ENCODE results near the gene MOV10. TPM values are rescaled to one million over a fixed set of nuclear protein-coding genes. Genes with fewer than 3 reads are reported as not detected.
A peak's percentile ranks its signal among the peaks of the same experiment; 100 is the strongest.

Gene MOV10
- total and polyA plus RNA-seq, 5 donors from 2014 or later, result 26.1 to 94.2 (median 29.8) TPM

DNA sequence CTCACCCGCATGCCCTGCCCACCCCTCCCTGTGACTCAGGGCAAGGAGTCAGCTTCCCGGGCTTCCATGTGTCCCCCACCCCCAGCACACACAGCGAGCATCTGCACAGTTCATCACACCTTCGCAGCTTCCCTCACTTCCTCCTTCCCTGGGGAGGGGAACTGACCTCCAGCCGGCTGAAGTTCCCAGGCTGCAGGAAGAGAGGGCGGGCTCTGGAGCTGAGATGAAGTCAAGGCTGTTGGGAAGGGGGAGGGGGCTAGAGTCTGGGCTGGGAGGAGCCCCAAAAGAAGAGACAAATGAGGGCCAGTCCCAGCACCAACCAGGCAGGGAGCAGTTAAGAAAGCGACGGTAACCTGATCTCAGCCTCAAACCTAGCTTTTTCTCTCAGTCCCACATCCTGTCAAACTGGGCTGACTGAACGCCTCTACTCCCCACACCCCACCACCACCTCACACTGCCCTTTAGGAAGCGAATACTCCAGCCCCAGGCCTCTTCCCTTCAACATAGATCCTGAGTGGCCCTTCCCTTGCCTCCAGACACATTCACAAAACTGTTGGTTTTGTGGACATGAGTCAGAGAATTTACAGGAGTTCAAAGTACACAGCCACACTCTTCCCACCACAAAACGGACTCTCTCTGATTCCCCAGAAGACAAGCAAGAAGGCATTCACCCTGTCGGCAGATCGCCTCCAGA, 30.6 kb downstream of the MOV10 start:
- ATAC-seq (ENCODE audit: low read depth in 2 of 2) (peak; percentile 63 to 66), DNase-seq (peak; percentile 34 to 81 (median 48))
- H3K36me3 Mint-ChIP-seq, result no peaks in the 10 kb centered on the region
- peaks cover 12 to 55% (median 35%) of the 10 kb centered on the region in 4 donors for H3K4me1 Mint-ChIP-seq
- Histone ChIP-seq H3K4me1 (ENCODE audit: control insufficient read depth, insufficient read depth, low read length, poor library complexity, severe bottlenecking) (peaks cover 48% of the 10 kb centered on the region), H3K27me3 (ENCODE audit: control insufficient read depth, insufficient read depth, low read length) (no peaks in the 10 kb centered on the region), H3K27ac (ENCODE audit: insufficient read depth, low read length, poor library complexity, severe bottlenecking) (peak overlapping the region; percentile 39), H3K4me3 (ENCODE audit: low read depth, low read length) (peak overlapping the region; percentile 61), H3K9me3 (ENCODE audit: control insufficient read depth in 2 of 2, low read length in 2 of 2) (no peaks in the 10 kb centered on the region), H3K36me3 (ENCODE audit: control insufficient read depth, insufficient read depth, low read length) (peaks cover 8% of the 10 kb centered on the region)
- peak overlapping the region; percentile 75 to 90 (median 87) for H3K27ac Mint-ChIP-seq
- peaks cover 14% of the 10 kb centered on the region for H3K27me3 Mint-ChIP-seq
- H3K9me3 Mint-ChIP-seq, result peaks cover 0 to 2% (median 0%) of the 10 kb centered on the region in 7 donors
- peak overlapping the region; percentile 74 to 91 (median 82) for H3K4me3 Mint-ChIP-seq

DNA sequence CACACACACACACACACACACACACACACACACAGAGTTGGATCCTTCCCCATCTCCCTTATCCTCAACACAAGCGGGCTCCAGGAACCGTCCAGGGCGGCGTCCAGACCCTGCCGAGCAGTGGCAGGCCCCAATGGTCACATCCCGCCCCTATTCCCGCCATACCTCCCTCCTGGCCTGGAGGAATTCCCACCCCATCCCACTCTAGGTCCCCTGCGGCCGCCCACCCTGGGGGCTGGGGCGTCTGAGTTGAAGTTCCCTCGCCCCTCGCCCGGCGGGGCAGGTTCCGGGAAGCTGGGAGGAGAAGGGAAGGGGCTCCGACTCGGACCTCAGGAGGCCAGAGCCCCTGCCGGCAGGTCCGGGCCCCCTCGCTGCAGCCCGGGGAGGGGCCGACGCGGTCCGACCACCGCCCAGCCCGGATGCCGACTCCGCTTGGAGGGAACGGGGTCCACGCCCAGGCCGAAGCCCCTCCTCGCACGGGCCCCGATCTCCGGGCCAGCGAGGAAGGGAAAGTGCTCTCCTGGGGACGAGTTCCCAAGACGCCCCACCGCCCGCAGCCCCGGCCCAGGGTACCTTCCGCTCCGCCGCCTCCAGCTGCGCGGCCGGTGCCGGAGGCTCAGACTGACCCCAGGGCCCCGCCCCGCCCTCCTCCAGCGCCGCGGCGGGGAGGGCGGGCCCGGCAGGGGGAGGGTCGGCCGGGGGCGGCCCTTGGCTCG, 32.2 kb downstream of the MOV10 start, which contains the start of gene RHOC:
RHOC (minus strand) TSS at position 623 of the 716 bp plus-strand sequence. CDS start 3,328 bp downstream, outside the sequence.
- Mint-ChIP-seq H3K36me3 (no peaks in the 10 kb centered on the region), H3K4me1 (peaks cover 11 to 39% (median 26%) of the 10 kb centered on the region in 4 donors), H3K27ac (peak within 1 kb of the TSS in 2 of 3 donors; percentile 43 to 75), H3K27me3 (peaks cover 14% of the 10 kb centered on the region), H3K4me3 (peak within 1 kb of the TSS; percentile 82 to 94 (median 89)), H3K9me3 (peaks cover 0 to 2% (median 0%) of the 10 kb centered on the region in 7 donors)
- no peak within 1 kb of the TSS for H3K27ac ChIP-seq (ENCODE audit: insufficient read depth, low read length, poor library complexity, severe bottlenecking)
- no peaks in the 10 kb centered on the region for H3K9me3 ChIP-seq (ENCODE audit: control insufficient read depth in 2 of 2, low read length in 2 of 2)
- H3K4me1 ChIP-seq (ENCODE audit: control insufficient read depth, insufficient read depth, low read length, poor library complexity, severe bottlenecking), result peaks cover 33% of the 10 kb centered on the region
- H3K27me3 ChIP-seq (ENCODE audit: control insufficient read depth, insufficient read depth, low read length), result no peaks in the 10 kb centered on the region
- H3K4me3 ChIP-seq (ENCODE audit: low read depth, low read length), result peak within 1 kb of the TSS; percentile 7
- no peaks in the 10 kb centered on the region for H3K36me3 ChIP-seq (ENCODE audit: control insufficient read depth, insufficient read depth, low read length)
- peak; percentile 30 to 36 for ATAC-seq (ENCODE audit: low read depth in 2 of 2)
- DNase-seq, result peak in 2 of 3 donors; percentile 29 to 50

DNA sequence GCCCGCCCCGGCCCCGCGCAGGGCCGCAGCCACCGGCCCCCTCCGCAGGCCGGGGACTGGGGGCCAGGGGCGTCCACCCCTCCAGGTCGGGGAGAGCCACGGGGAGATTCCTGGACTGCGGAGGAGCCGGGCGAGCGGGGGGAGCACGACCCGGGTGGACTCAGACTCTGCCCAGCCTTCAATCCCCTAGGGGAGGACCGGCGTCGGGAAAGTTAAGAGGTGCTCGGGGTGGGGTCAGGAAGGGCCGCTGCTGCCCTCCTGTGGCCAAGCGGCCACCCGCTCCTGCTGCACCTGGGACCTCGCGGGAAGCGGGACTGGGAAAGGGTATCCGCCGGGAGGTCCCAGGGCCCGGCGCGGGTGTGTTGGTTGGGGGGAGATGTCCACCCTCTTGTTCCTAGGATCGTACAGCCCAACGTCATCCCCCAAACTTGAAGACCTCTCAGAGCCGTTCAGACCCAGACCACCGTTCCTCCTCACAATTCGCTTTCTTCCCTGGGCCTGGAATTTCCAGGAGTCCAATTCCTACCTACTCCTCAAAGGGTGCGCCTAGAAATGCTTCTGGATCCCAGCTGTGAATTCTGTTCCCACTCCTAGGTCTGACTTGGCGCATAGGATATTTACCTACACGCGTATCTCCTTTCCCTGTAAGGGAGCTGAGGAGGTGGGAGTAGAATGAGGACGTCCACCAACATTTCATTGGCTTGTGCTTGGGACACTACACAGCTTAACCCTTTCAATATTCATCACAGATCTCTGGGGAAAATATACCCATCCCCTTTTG, 33.0 kb downstream of the MOV10 start:
- Histone ChIP-seq H3K27ac (ENCODE audit: insufficient read depth, low read length, poor library complexity, severe bottlenecking) (no peak overlapping the region), H3K9me3 (ENCODE audit: control insufficient read depth in 2 of 2, low read length in 2 of 2) (no peaks in the 10 kb centered on the region), H3K4me3 (ENCODE audit: low read depth, low read length) (peak overlapping the region; percentile 7), H3K27me3 (ENCODE audit: control insufficient read depth, insufficient read depth, low read length) (no peaks in the 10 kb centered on the region), H3K36me3 (ENCODE audit: control insufficient read depth, insufficient read depth, low read length) (no peaks in the 10 kb centered on the region), H3K4me1 (ENCODE audit: control insufficient read depth, insufficient read depth, low read length, poor library complexity, severe bottlenecking) (peaks cover 30% of the 10 kb centered on the region)
- DNase-seq, result peak; percentile 43 to 61 (median 51)
- Mint-ChIP-seq H3K36me3 (no peaks in the 10 kb centered on the region), H3K9me3 (peaks cover 0 to 2% (median 0%) of the 10 kb centered on the region in 7 donors), H3K27me3 (peaks cover 20% of the 10 kb centered on the region), H3K27ac (peak overlapping the region in 1 of 3 donors; percentile 75), H3K4me3 (peak overlapping the region; percentile 82 to 94 (median 89)), H3K4me1 (peaks cover 5 to 32% (median 21%) of the 10 kb centered on the region in 4 donors)
- ATAC-seq (ENCODE audit: low read depth in 2 of 2), result peak; percentile 53 to 65

DNA sequence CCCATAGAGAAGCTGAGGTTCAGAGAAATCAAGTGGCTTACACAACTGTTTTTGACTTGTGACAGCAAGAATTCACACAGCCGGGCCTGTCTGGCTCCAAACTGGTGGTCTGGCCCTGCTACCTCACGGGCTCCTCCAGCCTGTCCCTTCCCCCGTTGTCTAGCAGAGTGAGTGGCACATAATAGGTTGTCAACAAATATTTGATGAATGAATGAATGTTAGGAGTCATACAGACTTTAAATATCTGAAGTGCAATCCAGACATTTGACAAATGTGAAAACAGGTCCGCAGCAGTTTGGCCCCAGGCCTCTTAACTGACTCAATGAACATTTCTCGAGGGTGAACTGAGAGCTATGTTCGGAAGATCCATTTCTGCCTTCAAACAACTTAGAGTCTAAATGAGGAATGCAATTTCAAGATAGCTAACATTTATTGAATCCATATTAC, 33.6 kb downstream of the MOV10 start:
- peaks cover 26% of the 10 kb centered on the region for H3K27me3 Mint-ChIP-seq
- Histone ChIP-seq H3K27me3 (ENCODE audit: control insufficient read depth, insufficient read depth, low read length) (no peaks in the 10 kb centered on the region), H3K9me3 (ENCODE audit: control insufficient read depth in 2 of 2, low read length in 2 of 2) (no peaks in the 10 kb centered on the region), H3K27ac (ENCODE audit: insufficient read depth, low read length, poor library complexity, severe bottlenecking) (no peak overlapping the region), H3K4me1 (ENCODE audit: control insufficient read depth, insufficient read depth, low read length, poor library complexity, severe bottlenecking) (peaks cover 30% of the 10 kb centered on the region), H3K36me3 (ENCODE audit: control insufficient read depth, insufficient read depth, low read length) (no peaks in the 10 kb centered on the region), H3K4me3 (ENCODE audit: low read depth, low read length) (no peak overlapping the region)
- H3K4me1 Mint-ChIP-seq, result peaks cover 5 to 30% (median 20%) of the 10 kb centered on the region in 4 donors
- DNase-seq, result no peak
- H3K9me3 Mint-ChIP-seq, result peaks cover 0 to 2% (median 0%) of the 10 kb centered on the region in 7 donors
- peak overlapping the region in 1 of 3 donors; percentile 1 for H3K27ac Mint-ChIP-seq
- no peak for ATAC-seq (ENCODE audit: low read depth in 2 of 2)
- H3K36me3 Mint-ChIP-seq, result no peaks in the 10 kb centered on the region
- H3K4me3 Mint-ChIP-seq, result peak overlapping the region; percentile 82 to 94 (median 89)

DNA sequence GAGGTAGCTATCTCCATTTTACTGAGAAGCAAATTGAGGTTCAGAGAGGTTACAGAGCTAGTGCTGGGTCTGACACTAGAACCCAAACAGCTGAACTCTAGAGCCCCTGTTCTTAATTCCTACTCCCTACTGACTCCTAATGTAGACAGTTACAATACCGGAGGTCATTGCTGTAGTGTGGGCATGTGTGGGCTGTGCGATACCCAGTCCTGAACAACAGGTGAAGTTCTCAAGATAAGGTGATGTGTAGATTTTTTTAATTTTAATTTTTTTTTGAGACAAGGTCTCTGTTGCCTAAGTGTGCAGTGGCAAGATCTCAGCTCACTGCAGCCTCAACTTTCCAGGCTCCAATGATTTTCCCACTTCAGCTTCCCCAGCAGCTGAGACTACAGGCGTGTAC, 34.0 kb downstream of the MOV10 start:
- Histone ChIP-seq H3K27ac (ENCODE audit: insufficient read depth, low read length, poor library complexity, severe bottlenecking) (no peak overlapping the region), H3K4me1 (ENCODE audit: control insufficient read depth, insufficient read depth, low read length, poor library complexity, severe bottlenecking) (peaks cover 30% of the 10 kb centered on the region), H3K9me3 (ENCODE audit: control insufficient read depth in 2 of 2, low read length in 2 of 2) (no peaks in the 10 kb centered on the region), H3K4me3 (ENCODE audit: low read depth, low read length) (no peak overlapping the region), H3K36me3 (ENCODE audit: control insufficient read depth, insufficient read depth, low read length) (no peaks in the 10 kb centered on the region), H3K27me3 (ENCODE audit: control insufficient read depth, insufficient read depth, low read length) (no peaks in the 10 kb centered on the region)
- H3K36me3 Mint-ChIP-seq, result no peaks in the 10 kb centered on the region
- DNase-seq, result no peak
- H3K4me1 Mint-ChIP-seq, result peaks cover 5 to 30% (median 20%) of the 10 kb centered on the region in 4 donors
- peaks cover 0 to 2% (median 0%) of the 10 kb centered on the region in 7 donors for H3K9me3 Mint-ChIP-seq
- H3K27ac Mint-ChIP-seq, result no peak overlapping the region
- ATAC-seq (ENCODE audit: low read depth in 2 of 2), result no peak
- H3K4me3 Mint-ChIP-seq, result peak overlapping the region; percentile 12 to 94 (median 86)
- H3K27me3 Mint-ChIP-seq, result peaks cover 30% of the 10 kb centered on the region

DNA sequence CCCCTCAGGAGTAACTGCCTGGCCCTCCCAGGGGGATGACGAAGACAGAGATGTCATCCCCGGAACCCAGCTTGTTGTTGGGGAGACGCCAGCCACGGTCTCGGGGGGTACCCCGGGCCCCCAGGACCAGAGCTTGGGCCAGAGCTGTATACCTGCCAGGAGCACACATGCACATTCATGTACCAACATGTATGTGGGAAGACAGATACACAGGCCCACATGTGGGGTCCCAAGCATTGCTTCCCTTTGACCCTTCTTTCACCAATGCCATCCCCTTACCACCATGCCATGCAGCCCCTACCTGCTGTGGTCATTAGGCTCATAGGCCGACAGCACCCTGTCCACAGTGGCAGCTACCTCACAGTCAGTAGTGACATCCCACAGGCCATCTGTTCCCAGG, 35.7 kb downstream of the MOV10 start:
- Mint-ChIP-seq H3K4me3 (peak overlapping the region in 1 of 4 donors; percentile 51), H3K27ac (no peak overlapping the region), H3K9me3 (peaks cover 0 to 2% (median 0%) of the 10 kb centered on the region in 7 donors), H3K27me3 (peaks cover 36% of the 10 kb centered on the region), H3K4me1 (peaks cover 5 to 27% (median 14%) of the 10 kb centered on the region in 4 donors), H3K36me3 (no peaks in the 10 kb centered on the region)
- H3K27me3 ChIP-seq (ENCODE audit: control insufficient read depth, insufficient read depth, low read length), result no peaks in the 10 kb centered on the region
- no peak for ATAC-seq (ENCODE audit: low read depth in 2 of 2)
- no peak overlapping the region for H3K27ac ChIP-seq (ENCODE audit: insufficient read depth, low read length, poor library complexity, severe bottlenecking)
- H3K4me3 ChIP-seq (ENCODE audit: low read depth, low read length), result no peak overlapping the region
- no peak for DNase-seq
- H3K9me3 ChIP-seq (ENCODE audit: control insufficient read depth in 2 of 2, low read length in 2 of 2), result no peaks in the 10 kb centered on the region
- H3K36me3 ChIP-seq (ENCODE audit: control insufficient read depth, insufficient read depth, low read length), result no peaks in the 10 kb centered on the region
- peaks cover 32% of the 10 kb centered on the region for H3K4me1 ChIP-seq (ENCODE audit: control insufficient read depth, insufficient read depth, low read length, poor library complexity, severe bottlenecking)

DNA sequence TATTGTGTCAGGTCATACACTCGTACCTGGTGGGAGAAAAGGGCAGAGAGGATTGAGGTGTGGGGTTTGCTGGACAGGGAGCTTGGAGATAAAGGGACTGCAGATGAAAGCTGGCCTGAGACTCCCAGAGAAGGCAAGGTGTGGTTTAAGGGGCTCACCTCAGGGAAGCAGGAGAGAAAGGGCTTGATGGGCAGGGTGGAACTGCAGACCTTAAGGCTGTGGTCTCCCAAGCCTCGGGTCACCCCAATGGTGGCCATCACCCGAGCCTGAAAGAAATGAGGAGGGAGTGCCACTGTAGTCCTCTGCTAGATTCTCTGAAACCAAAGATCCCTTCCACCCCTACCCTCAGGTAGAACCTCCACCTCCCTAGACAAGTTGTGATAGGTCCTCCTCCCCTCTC, 36.1 kb downstream of the MOV10 start:
- no peak overlapping the region for H3K27ac Mint-ChIP-seq
- H3K27me3 Mint-ChIP-seq, result peaks cover 39% of the 10 kb centered on the region
- H3K4me1 Mint-ChIP-seq, result peaks cover under 1 to 26% (median 12%) of the 10 kb centered on the region in 4 donors
- peaks cover 0 to 2% (median 0%) of the 10 kb centered on the region in 7 donors for H3K9me3 Mint-ChIP-seq
- H3K36me3 Mint-ChIP-seq, result no peaks in the 10 kb centered on the region
- peak overlapping the region in 1 of 4 donors; percentile 51 for H3K4me3 Mint-ChIP-seq
- no peak for ATAC-seq (ENCODE audit: low read depth in 2 of 2)
- no peaks in the 10 kb centered on the region for H3K36me3 ChIP-seq (ENCODE audit: control insufficient read depth, insufficient read depth, low read length)
- H3K27me3 ChIP-seq (ENCODE audit: control insufficient read depth, insufficient read depth, low read length), result no peaks in the 10 kb centered on the region
- no peak for DNase-seq
- peaks cover 30% of the 10 kb centered on the region for H3K4me1 ChIP-seq (ENCODE audit: control insufficient read depth, insufficient read depth, low read length, poor library complexity, severe bottlenecking)
- no peak overlapping the region for H3K27ac ChIP-seq (ENCODE audit: insufficient read depth, low read length, poor library complexity, severe bottlenecking)
- no peaks in the 10 kb centered on the region for H3K9me3 ChIP-seq (ENCODE audit: control insufficient read depth in 2 of 2, low read length in 2 of 2)
- no peak overlapping the region for H3K4me3 ChIP-seq (ENCODE audit: low read depth, low read length)

Measured in CD4-positive, CD25-positive, alpha-beta regulatory T cell (primary cell).